Measurements from ENCODE around the gene GPR137C.

DNA sequence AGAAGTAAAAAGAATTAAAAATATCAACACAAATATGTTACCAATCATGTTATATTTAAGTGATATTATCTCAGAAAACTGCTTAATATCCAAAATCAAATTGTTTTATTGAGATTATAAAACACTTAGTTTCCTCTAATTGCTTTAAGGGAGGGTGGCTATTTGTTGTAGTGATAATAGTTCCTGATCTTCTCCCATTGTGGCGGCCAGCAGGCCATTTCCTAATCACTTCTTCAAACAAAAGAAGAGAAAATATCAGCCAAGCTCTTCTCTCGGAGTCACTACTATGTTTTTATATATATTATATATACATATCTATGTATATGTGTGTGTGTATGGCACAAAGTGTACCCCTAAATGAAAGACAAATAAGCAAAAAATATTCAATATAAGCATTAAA is 111.2 kb downstream of the GPR137C start:
- TF ChIP-seq, protein P1, sequence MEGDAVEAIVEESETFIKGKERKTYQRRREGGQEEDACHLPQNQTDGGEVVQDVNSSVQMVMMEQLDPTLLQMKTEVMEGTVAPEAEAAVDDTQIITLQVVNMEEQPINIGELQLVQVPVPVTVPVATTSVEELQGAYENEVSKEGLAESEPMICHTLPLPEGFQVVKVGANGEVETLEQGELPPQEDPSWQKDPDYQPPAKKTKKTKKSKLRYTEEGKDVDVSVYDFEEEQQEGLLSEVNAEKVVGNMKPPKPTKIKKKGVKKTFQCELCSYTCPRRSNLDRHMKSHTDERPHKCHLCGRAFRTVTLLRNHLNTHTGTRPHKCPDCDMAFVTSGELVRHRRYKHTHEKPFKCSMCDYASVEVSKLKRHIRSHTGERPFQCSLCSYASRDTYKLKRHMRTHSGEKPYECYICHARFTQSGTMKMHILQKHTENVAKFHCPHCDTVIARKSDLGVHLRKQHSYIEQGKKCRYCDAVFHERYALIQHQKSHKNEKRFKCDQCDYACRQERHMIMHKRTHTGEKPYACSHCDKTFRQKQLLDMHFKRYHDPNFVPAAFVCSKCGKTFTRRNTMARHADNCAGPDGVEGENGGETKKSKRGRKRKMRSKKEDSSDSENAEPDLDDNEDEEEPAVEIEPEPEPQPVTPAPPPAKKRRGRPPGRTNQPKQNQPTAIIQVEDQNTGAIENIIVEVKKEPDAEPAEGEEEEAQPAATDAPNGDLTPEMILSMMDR (IDR thresholded peaks at IDR 0.05): no peak
- no peak for TF ChIP-seq POLR2AphosphoS5 (IDR thresholded peaks at IDR 0.05)
- TF ChIP-seq POLR2A (IDR thresholded peaks at IDR 0.05): no peak
- TF ChIP-seq EP300 (IDR thresholded peaks at IDR 0.05): no peak
